ENCODE results near the gene MCU. TPM values are rescaled to one million over a fixed set of nuclear protein-coding genes. Genes with fewer than 3 reads are reported as not detected.

Gene MCU, protein sequence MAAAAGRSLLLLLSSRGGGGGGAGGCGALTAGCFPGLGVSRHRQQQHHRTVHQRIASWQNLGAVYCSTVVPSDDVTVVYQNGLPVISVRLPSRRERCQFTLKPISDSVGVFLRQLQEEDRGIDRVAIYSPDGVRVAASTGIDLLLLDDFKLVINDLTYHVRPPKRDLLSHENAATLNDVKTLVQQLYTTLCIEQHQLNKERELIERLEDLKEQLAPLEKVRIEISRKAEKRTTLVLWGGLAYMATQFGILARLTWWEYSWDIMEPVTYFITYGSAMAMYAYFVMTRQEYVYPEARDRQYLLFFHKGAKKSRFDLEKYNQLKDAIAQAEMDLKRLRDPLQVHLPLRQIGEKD
- 24.7 to 32.5 TPM (median 30.4 TPM) in 5 replicates for total RNA-seq (2022; extraction: Qiagen RNA extraction; ENCODE audit: low read depth)

DNA sequence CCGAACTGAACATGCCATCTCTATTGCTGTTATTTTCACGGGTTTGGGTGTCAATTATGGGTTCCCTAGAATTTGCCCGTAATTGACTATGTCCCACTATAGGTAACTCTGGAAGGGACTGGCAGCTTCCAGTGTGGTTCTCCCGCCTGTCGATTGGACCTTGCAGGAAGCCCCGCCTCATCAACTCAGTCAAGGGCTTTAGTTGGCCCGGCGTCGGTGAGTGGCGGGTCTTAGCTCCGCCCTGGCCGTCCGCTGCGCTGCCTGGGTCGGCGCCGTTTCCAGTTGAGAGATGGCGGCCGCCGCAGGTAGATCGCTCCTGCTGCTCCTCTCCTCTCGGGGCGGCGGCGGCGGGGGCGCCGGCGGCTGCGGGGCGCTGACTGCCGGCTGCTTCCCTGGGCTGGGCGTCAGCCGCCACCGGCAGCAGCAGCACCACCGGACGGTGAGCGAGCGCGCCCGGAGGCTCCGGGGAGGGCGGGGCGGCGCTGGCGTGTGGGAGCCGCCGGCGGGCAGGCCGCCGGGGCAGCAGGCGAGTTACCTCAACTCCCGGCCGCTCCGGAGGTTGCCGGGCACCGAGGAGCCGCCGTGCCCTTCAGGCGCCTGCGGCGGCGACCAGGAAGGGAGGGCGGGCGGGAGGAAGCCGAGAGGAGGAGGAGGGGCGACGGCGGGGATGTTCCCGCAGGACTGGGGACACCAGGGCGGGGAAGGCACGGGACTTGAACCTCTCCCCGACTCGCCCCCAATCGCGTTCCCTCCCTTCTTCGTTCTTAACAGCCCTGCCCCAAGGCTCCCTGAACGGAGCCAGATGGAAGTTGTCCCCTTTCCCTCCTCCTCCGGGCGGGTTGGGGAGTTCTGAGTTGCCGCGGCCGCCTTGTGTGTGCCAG lies at the start of gene MCU:
TSS of gene MCU (plus strand) at position 281 of the 881 bp plus-strand sequence. CDS start at position 290, 9 bp downstream.

DNA sequence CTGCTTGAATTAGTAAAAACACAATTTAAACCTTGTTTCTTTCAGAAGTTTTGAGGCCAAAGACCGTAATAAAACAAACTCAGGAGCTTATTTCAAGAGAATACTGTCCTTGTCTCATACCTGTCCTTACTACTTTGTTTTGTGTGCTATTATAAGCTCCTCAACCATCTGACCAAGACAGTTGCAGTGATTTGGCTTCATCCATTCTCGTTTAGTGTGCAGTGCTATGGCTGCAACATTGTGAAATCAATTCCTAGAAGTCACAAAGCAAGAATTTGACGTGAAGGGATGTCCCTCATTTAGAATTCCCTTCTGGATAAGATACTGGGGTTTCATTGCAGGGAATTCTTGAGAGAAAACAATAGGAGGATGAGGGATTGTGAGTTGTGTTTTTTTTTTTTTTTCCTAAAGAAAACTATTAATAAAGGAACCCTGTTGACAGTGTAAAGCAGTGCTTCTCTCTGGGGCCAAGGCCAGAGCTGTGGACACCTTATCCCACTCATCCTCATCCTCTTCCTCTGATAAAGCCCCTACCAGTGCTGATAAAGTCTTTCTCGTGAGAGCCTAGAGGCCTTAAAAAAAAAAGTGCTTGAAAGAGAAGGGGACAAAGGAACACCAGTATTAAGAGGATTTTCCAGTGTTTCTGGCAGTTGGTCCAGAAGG lies 201.3 kb downstream of the MCU start, which contains the start of gene OIT3:
TSS of gene OIT3 (plus strand) at position 604 of the 663 bp plus-strand sequence. CDS start 60 bp downstream, outside the sequence.

Other genes starting within 250 kb of the MCU start
- gene MICU1, start 66.1 kb upstream of the MCU start, total RNA-seq (2022; extraction: Qiagen RNA extraction; ENCODE audit: low read depth) = 52.6 to 55.5 TPM (median 53.8 TPM) in 5 replicates
- gene OIT3, start 201.6 kb downstream of the MCU start, total RNA-seq (2022; extraction: Qiagen RNA extraction; ENCODE audit: low read depth) = 0.07 to 0.34 TPM in 2 of 5 replicates, not detected in the others

All from A549 treated with GW870086 at 1 μM for 4 hours (cell line).